Left lobe of liver (tissue), 2 donors: ENCODE data around the gene SKIDA1. TPM values are rescaled to one million over a fixed set of nuclear protein-coding genes. Genes with fewer than 3 reads are reported as not detected.

Experiments
- ATAC-seq: fragments of 200-7000 bp; cut with Tn5 transposase; one replicate; pipeline ENCODE4 v1.9.1; 2020; ENCODE audit warnings: mild to moderate bottlenecking, moderate library complexity
- DNase-seq: peaks from one replicate; pipeline ENCODE4 v3.0.0-alpha.2; 2020; ENCODE audit warnings: low spot score
- total RNA-seq: library from RNA; stranded (reverse); gene quantifications from one replicate; pipeline ENCODE4 v1.2.1, GENCODE V29; 2021
- donor health status: DM: no; HTN: no; CAD: no; lungs with moderate emphysema.
- donor health status: DM: no; HTN: yes; CAD: no.

The SKIDA1 gene
- total RNA-seq, 1 donor from 2014 or later: 3.4 TPM

DNA sequence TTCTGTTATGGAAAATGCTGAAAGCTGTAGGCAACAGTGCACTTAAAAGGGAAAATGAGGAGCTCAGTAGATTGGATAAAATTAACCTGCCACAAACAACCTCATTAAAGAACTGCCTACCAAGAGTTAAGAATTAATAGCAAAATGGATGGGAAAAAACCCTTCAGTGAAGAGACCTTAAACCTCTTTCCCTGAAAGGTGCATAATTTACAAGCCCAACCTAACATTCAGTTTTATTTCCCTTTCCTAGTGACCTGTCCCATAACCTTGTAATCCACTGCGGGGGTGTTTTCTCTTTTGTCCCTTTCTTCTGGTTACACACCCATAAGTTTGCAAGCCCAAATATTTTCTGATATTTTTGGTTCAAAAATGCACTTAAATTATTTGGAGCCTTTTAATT, 21.9 kb downstream of the SKIDA1 start:
- DNase-seq (no peak), ATAC-seq (no peak)

DNA sequence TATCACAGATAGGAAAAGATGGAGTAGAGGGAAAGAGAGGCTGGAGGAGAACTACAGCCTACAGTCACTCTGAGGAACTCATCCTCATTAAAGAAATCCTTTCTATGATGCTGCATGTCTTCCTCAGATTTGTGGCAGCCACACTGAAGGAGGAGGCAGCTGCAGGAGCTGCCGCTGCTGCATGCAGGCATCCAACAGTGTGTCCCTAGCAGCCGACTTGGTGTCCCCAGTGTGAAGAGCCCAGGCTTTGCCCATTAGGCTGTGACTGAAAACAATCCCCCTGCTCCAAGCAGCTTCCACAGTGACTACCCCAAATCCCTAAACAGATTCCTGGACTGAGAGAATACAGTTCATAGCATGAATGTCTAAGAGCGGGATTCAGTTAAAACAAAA, 23.1 kb downstream of the SKIDA1 start:
- no peak for ATAC-seq
- no peak for DNase-seq

GRCh38 chr10:21501731-21502347, 23.6 kb downstream of the SKIDA1 start:
- ATAC-seq (no peak), DNase-seq (no peak)

DNA sequence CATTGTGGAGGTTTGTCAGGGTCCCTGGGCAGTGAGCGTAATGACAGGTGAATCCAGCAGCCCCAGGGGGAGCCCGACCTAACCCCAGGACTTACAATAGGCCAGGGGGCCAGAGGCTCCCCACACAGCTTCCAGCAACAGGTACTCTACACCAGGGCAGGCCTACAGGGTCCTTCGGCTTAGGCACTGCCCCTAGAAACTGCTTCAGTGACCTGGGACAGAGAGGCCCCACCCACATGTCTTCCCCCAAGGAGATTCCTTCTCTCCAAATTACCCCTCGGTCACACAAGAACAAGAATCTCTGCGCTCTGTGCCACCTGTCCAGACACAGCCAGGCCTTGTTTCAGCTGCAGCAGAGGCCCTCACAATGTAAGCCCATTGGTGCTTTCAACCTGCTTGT, 24.4 kb downstream of the SKIDA1 start:
- no peak for ATAC-seq
- DNase-seq: no peak

DNA sequence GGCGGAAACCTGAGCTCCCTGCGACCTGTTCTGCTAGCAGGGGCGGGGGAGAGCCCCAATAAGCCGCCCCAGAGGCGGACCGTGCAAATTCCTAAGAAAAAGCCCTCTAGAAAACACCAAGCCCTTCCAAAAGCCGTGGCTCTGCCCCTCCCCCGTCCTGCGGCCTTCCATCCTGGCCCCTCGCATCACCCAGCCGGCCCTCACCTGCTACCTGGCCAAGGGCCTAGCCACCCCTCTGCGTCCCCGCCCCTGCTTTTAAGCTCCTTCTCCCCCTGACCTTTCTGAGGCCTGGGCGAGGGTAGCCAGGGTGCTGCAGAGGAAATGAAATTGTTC, 24.9 kb downstream of the SKIDA1 start:
- DNase-seq (no peak), ATAC-seq (no peak)

- ATAC-seq (peak; percentile 3), DNase-seq (peak; percentile 60)
Measured at GRCh38 chr10:21499701-21500577, 25.5 kb downstream of the SKIDA1 start.

DNA sequence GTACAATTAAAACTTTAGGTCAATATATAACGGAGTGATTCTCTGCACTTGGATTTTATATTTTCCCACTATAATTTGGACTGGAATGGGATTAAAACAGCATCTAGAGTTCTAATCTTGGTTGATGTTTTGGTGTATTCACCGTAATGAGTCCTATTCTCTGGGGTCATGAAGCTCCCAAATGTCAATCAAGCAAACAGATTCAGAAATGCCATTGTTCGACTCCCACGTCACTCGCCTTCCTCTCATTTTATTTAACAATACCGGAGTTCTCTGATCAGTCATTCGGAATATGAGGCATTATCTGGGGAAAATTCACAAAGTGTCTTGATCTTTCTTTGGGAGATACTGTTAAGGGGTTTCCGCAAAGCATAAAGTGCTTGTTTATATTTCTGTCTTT, 26.5 kb downstream of the SKIDA1 start:
- ATAC-seq (no peak), DNase-seq (no peak)

DNA sequence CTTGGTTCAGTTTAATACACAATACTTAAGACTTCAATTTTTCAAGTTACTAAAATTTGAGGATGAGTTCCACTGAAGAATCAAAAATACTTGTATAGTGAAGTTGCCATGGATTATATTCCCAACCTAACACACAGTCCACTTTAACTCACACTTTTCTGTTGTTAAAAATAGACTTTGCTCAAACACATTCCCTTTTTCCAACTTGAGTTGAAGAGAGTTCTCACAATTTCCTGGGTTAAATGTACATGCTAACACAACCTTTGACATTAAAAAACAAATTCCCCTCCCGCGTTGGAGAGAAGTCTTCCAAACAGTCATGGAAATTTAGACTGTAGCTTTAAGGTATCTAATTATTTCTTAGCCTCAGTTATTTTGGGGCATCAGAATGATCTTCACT, 27.1 kb downstream of the SKIDA1 start:
- no peak for DNase-seq

DNA sequence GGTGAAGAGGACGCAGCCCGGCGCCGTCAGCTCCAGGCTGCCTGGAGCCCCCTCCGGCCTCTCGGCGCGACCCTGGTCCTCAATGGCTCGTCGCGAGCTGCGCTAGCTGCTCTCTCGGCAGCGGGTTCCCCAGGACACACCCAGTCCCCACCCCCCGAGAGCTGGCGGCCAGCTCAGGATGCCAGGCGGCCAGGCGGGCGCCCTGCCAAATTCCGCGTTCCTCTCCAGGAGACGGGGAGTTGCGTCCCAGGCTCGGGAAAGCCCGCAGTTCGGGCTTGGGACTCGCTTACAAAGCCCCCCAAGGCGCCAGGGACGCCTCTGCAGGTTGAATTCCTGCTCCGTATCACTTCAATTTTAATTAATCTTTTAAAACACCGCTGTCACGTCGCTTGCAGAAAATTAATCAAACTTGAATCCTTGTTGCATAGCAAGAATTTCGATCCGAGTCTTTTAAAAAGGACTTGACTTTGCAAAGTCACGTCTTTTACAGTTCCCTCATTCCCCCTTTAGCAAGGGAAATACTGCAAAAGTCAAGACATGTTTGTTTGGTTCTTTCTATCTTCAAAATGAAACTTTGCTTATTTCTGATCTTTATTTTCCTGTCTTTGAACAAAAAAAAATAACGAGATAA, 28.2 kb downstream of the SKIDA1 start:
- peak; percentile 99 for DNase-seq
- ATAC-seq: peak; percentile 57

More for the DNA sequence above, 27.1 kb downstream of the SKIDA1 start:
- no peak for ATAC-seq

- ATAC-seq (peak; percentile 52), DNase-seq (peak; percentile 85)
Measured at GRCh38 chr10:21496343-21497176, 28.9 kb downstream of the SKIDA1 start.

DNA sequence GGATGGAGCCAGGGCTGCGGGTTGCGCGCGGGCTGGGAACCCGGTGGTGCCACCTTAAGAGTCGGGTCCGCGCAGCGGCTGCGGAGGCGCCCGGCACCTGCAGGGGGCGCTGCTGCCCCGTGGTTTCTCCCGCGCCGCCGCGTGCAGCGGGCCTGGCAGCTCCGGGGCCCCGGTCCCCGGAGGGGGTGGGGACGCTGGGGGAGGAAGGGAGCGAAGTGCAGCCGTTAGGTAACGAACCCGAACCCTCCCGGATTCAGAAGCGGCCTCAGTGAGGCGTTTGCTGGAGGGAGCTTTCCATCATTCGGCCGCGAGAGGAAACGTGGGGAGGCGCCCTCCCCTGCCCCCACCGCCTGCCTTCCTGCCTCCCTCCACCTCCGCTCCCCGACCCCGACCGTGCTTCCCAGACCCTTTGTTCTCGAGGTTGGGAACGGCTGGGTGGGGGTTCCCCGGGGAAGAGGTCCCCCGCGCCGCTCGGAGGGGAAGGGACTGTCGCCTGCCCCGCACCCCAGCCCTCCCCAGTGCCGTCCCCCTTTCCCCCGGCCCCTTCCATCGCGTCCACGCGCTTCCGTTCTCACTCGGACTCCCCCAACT, 29.6 kb downstream of the SKIDA1 start:
- peak; percentile 96 for DNase-seq

DNA sequence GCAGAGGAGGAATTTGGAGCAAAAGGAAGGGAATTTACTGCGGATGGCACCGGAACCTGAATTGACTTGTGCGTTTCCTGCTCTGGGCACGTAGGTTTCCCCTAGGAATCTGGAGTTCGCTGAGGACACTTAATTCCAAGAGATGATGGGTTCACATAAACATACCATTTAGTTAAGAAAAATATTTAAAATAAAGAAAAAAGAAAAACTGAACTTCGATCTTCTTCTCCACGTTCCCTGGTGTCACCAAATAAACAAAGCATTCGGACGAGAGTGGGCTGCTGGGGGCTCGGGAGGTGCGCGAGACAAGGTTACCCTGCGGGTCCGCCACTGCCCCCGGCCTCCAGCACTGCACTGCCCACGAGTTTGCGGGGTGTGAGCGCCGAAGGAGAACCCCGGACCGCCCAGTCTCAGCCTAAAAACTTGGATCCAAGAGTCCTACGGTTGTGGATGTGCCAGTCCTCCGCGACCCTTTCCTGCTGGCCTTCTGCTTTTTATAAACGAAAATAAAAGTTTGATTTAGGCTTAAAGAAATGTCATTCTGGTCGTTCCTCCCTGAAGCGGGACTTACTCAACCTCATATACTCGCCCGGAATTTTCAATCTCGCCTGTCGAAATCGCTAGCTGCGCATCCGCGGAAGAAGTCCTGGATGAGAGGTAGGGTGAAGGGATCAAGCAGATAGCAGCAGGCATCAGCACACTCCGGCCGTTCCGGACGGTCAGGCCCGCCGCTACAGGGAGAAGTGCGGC, 30.3 kb downstream of the SKIDA1 start:
- ATAC-seq (no peak), DNase-seq (no peak)

More for the DNA sequence above, 29.6 kb downstream of the SKIDA1 start:
- peak; percentile 80 for ATAC-seq

DNA sequence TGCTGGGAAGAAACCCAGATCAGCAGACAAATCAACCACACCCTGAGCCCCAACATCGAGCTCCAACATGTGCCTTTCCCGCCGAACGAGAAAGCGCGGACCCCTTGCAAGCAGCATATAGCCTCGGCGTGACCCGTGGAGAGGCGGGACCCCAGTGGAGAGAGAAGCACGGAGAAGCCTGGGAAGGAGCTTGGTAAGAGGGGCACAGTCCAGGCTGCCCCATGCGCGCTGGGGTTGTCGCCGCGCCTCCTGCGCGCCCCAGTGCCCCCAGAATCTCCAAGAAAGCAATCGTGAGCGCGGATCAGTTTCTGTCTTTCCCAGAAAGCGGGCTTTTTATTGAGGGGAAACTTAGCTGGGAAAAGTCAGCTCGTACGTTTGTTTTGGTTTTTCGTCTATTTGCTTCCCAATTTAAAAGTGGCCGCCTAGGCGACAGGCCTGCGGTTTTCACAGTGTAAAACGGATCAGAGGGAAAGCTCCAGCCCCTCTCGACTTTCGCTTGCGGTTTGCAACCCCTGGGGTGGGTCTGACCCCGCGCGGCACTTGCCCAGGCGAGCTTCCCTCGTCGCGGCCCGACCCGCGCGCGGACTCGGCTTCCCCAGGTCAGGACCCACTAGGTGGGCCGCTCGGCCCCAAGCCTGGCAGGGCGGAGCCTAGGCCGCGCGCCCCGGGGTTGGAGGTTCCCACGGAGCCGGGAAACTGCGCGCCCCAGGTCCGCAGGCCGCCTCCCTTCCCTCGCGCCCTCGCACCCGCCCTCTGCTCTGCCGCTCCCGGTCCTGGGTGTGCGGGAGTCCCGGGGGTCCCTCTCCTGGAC, 31.1 kb downstream of the SKIDA1 start:
- peak; percentile 70 for DNase-seq
- ATAC-seq: peak; percentile 28

DNA sequence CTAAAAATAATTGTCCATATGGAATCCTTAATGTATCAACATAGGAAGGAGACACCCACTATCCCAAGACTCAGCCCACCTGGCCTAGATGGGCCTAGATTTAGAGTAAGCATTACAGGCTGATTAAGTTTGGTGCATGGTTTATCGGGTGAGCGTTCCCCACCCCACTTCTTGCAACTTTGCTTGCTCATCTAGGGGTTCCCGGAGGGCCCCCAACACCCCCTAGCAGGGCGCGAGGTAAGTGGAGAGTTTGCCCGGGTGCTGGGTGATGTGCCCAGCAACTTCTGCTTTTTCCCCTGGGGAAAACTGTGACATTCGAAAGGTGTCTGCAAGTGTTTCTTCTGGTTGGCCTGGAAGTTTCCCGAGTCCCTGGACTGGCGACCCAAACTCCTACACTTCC, 31.7 kb downstream of the SKIDA1 start:
- no peak for DNase-seq
- no peak for ATAC-seq

GRCh38 chr10:21492421-21492820, 33.1 kb downstream of the SKIDA1 start:
- DNase-seq (no peak), ATAC-seq (no peak)

DNA sequence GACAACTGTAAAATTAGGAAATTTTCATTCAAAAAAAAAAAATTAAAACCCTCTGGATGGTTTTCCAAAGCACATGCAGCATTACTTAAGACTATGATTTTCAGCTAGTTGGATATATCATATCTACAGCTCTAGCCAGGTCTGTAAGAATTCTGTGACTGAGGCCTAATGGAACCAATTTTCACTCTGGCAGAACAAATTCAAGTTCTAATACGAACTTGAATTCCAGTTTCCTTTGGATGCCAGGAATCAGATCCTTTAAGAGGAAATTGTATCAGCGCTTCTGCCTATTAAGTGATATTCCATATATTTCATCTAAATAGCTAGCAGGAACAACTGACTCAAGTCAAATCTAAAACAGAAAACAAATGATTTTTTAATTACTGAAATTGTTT, 34.8 kb downstream of the SKIDA1 start:
- ATAC-seq: no peak

DNA sequence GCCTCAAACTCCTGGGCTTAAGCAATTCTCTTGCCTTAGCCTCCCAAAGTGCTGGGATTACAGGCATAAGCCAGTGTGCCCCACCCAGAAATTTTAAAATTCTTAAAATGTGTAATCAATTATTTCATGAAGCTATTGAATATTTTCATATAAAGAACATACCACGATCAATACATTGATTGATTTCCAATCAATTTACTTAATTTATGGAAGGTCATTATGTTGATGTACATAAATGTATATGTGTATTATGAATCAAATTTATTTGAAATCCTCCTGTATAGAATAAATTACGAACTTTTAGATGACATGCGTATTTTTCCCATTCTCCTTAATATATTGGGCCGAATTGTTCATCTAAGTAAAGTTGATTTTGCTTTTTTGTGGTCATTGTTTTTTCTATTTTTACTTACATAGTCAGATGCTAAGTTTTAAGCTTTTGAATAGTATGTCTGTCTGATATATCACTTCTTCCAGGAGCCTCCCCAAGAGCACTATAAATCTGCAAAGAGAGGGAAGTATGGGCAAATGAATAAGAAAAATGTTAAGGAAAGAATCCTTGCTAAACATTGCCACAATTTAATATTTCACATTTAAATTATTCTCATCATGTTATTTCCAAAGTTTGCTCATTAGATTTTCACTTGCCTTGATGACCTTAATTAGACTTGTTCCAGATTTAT, 35.3 kb downstream of the SKIDA1 start:
- DNase-seq (no peak), ATAC-seq (no peak)

More for the DNA sequence above, 34.8 kb downstream of the SKIDA1 start:
- no peak for DNase-seq

DNA sequence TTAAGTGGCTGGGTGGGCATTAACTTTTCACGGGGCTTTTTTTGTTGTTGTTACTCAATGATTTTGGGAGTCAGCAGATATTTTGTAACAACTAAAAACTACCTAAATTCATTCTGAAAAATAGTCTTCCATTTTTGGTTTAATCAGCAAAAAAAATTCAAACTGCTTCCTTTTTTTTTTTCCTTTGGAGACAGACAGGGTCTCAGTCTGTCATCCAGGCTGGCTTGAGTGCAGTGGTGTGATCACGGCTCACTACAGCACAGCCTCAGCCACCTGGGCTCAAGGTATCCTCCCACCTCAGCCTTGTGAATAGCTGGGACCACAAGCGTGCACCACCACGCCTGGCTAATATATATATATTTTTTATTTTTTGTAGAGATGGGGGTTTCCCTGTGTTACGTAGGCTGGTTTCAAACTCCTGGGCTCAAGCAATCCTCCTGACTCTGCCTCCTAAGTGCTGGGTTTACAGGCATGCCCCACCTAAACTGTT, 36.5 kb downstream of the SKIDA1 start:
- DNase-seq: no peak
- ATAC-seq: no peak
